ENCODE results near the gene KCNQ4. TPM values are rescaled to one million over a fixed set of nuclear protein-coding genes. Genes with fewer than 3 reads are reported as not detected.

The KCNQ4 gene
- total RNA-seq, 1 experiment from 2014 or later, result 0.17 TPM

- no peak for DNase-seq (ENCODE audit: low read depth)
Observed at GRCh38 chr1:40776236-40777072, 7.1 kb upstream of the KCNQ4 start.

GRCh38 chr1:40777224-40777970 is 6.2 kb upstream of the KCNQ4 start:
- DNase-seq (ENCODE audit: low read depth), result no peak

- DNase-seq (ENCODE audit: low read depth), result peak; percentile 37
Observed at GRCh38 chr1:40780678-40781607, 2.6 kb upstream of the KCNQ4 start.

- no peak for DNase-seq (ENCODE audit: low read depth)
Observed at GRCh38 chr1:40781608-40781971, 2.0 kb upstream of the KCNQ4 start.

GRCh38 chr1:40782371-40782956 is 1.1 kb upstream of the KCNQ4 start:
- peak; percentile 23 for DNase-seq (ENCODE audit: low read depth)

GRCh38 chr1:40784141-40784770 is 669 bp downstream of the KCNQ4 start:
- DNase-seq (ENCODE audit: low read depth), result no peak

- no peak for DNase-seq (ENCODE audit: low read depth)
Observed at GRCh38 chr1:40784771-40785151, 1.2 kb downstream of the KCNQ4 start.

- no peak for DNase-seq (ENCODE audit: low read depth)
Observed at GRCh38 chr1:40785446-40785845, 1.9 kb downstream of the KCNQ4 start.

- DNase-seq (ENCODE audit: low read depth), result no peak
Observed at GRCh38 chr1:40786171-40786994, 2.8 kb downstream of the KCNQ4 start.

GRCh38 chr1:40786995-40787705 is 3.6 kb downstream of the KCNQ4 start:
- no peak for DNase-seq (ENCODE audit: low read depth)

GRCh38 chr1:40787737-40788560 is 4.4 kb downstream of the KCNQ4 start:
- DNase-seq (ENCODE audit: low read depth), result no peak

GRCh38 chr1:40788561-40789341 is 5.2 kb downstream of the KCNQ4 start:
- DNase-seq (ENCODE audit: low read depth), result no peak

GRCh38 chr1:40789342-40789598 is 5.7 kb downstream of the KCNQ4 start:
- no peak for DNase-seq (ENCODE audit: low read depth)

GRCh38 chr1:40789661-40790430 is 6.3 kb downstream of the KCNQ4 start:
- DNase-seq (ENCODE audit: low read depth), result peak; percentile 34

- DNase-seq (ENCODE audit: low read depth), result no peak
Observed at GRCh38 chr1:40792036-40792435, 8.4 kb downstream of the KCNQ4 start.

- no peak for DNase-seq (ENCODE audit: low read depth)
Observed at GRCh38 chr1:40793617-40794016, 10.0 kb downstream of the KCNQ4 start.

GRCh38 chr1:40794048-40794447 is 10.5 kb downstream of the KCNQ4 start:
- DNase-seq (ENCODE audit: low read depth), result no peak
